Measurements from ENCODE around the gene RSRC1.
"Not testable (repeated sequence)": the region's sequence is repeated elsewhere in the genome, so short reads cannot be mapped to it uniquely, and the experiment has no call there.

RSRC1 gene

DNA sequence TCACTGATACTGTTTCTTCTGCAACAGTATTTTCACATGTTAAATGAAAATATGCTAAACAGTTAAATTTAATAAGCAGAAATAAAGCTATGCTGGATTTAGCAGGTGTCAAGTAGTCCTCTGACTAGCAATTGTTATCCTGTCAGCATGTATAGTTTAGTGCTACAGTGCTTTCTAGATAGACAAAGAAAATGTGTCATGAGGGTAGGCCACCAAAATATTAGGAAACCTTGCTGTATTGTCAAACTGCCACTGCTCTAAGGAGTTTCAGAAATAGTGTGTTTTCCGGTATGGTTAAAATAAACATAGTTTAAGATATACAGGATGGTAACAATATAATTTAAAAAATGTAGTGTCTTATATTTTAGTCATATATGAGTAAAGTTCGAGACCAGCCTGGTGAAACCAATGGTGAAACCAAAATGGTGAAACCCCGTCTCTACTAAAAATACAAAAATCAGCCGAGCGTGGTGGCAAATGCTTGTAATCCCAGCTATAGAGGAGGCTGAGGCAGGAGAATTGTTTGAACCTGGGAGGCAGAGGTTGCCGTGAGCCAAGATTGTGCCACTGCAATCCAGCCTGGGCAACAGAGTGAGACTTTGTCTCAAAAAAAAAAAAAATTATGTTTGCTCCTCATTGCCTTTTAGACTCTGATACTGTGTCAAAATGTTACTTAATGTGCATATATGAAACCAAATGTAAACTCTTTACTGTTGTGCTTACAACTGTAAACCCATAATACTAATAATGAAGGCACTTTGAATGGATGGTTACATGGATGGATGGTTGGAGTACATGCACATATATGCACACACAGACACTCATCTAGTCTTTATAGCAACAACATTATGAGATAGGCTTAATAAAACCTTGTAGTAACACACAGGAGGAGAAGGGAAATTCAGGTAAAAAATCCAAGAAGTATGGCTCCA is 204.8 kb downstream of the RSRC1 start:
- DNase-seq (ENCODE audit: low read depth in 3 of 3) = no peak

DNA sequence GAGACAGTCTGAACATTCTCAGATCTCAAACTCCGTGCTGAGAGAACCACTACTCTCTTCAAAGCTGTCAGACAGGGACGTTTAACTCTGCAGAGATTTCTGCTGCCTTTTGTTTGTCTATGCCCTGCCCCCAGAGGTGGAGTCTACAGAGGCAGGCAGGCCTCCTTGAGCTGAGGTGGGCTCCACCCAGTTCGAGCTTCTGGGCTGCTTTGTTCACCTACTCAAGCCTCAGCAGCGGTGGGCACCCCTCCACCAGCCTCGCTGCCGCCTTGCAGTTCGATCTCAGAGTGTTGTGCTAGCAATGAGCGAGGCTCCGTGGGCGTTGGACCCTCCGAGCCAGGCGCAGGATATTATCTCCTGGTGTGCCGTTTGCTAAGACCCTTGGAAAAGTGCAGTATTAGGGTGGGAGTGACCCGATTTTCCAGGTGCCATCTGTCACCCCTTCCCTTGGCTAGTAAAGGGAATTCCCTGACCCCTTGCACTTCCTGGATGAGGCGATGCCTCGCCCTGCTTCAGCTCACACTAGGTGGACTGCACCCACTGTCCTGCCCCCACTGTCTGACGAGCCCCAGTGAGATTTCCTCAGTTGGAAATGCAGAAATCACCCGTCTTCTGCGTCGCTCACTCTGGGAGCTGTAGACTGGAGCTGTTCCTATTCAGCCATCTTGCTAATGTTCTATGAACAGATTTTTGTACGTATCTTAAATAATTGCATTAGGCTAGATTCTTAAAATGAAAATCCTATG is 220.0 kb downstream of the RSRC1 start:
- DNase-seq (ENCODE audit: low read depth in 3 of 3) = not testable (repeated sequence)

DNA sequence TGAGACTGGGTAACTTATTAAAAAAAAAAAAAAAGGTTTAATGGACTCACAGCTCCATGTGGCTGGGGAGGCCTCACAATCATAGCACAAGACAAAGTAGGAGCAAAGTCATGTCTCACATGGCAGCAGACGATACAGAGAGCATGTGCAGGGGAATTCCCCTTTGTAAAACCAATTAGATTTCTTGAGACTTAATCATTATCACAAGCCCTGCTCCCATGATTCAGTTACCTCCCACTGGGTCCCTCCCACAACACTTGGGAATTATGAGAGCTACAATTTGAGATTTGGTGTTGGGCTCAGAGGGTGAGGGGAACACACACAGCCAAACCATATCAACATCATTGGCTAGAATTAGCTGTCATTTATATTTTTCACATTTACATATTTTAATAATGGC is 221.0 kb downstream of the RSRC1 start:
- DNase-seq (ENCODE audit: low read depth in 3 of 3) = no peak

DNA sequence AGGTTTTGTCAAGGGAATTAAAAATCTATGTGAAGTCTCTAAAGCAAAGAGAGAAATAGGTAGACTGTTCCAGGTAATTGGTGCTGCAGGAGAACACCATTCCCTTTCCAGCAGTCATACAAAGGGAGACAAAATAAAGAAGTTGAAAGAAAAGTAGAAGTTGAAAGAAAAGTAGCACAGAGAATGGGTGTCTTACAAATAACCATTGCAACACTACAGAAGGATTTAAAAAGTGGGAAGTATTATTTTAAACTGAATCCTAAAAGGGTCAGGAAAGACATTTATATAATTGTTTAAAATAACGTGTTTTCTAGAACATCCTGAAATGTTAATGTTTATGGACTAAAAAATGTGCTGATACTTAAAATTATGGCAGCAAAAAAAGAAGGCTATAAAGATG is 223.8 kb downstream of the RSRC1 start:
- no peak for DNase-seq (ENCODE audit: low read depth in 3 of 3)

DNA sequence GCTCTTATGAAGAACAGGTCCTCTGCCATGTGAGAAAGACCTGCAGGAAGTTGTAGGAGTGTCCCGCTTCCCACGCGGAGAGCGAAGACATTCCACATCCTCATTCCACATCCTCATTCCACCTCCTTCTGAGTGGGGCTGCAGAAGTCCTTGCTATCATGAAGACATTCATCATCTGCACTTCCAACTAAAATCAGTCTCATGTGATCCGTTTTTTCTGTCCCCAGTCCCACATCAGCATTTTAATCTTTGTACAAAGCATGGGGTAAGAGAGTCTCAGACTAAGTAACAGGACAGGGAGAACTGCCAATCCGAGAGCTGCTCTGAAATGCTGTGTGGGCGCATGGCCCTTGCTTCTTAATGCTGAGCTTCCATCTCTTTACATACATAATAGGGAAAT is 227.2 kb downstream of the RSRC1 start:
- no peak for DNase-seq (ENCODE audit: low read depth in 3 of 3)

DNA sequence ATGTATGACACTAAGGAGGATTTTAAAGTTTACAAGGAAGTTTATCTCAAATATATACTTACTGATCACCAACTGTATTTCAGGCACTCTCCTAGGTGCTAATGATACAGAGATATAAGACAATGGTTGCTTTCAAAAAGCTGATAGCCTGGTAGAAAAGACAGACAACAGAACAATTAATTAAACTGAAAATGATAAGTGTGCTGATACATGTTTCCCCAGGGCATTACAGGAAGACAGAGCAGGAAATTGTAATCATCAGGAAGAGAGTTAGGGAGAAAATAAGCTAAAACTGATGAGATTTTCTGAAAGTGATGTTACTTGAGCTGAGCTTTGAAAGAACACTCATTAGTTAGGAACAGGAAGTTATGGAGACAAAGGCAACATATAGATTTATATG is 229.7 kb downstream of the RSRC1 start:
- DNase-seq (ENCODE audit: low read depth in 3 of 3) = no peak

DNA sequence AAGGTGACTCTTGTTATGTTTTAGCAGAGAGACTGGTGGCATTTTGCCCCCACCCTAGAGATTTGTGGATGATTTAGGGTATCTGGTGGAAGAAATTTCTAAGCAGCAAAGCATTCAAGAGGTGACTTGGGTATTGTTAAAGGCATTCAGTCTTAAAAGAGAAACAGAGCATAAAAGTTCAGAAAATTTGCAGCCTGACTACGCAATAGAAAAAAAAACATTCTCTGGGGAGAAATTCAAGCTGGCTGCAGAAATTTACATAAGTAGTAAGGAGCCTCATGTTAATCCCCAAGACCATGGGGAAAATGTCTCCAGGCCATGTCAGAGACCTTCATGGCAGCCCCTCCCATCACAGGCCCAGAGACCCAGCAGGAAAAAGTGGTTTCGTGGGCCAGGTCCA is 231.1 kb downstream of the RSRC1 start:
- DNase-seq (ENCODE audit: low read depth in 3 of 3) = not testable (repeated sequence)

DNA sequence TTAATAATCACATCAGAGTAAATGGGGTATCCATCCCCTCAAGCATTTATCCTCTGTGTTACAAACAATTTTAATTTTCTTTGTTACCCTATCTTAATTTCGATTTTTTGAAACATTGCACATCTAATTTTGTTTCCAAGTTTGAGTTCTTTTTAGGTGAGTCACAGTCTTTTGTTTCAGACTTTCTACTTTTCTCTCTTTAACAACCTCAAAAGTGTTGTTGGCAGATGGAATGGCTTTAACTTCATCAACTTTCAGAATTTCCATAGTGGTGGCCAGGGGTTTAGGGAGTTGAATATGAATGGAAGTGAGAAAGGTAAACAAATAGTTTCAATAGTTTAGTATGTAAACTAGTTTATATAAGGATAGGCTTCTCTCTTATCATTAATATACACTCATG is 238.1 kb downstream of the RSRC1 start:
- DNase-seq (ENCODE audit: low read depth in 3 of 3) = no peak

DNA sequence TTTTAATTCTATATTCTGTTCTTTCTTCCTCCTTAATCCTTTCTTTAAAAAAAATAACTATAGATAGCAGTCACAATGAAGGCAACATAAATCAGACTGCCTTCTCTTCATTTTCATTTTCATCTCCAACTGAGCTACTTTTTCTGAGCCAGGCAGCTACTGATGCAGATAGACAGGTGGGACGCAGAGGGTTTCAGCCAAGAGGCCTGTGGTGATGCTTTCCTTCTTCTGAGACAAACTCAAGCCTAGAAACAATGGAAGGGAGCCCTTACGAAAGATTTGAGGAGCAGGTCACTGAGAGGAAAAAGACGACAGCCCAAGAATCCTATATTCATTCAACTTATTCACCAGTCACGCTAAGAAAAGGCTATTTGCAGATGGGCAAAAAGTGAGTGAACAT is 241.1 kb downstream of the RSRC1 start:
- no peak for DNase-seq (ENCODE audit: low read depth in 3 of 3)

DNA sequence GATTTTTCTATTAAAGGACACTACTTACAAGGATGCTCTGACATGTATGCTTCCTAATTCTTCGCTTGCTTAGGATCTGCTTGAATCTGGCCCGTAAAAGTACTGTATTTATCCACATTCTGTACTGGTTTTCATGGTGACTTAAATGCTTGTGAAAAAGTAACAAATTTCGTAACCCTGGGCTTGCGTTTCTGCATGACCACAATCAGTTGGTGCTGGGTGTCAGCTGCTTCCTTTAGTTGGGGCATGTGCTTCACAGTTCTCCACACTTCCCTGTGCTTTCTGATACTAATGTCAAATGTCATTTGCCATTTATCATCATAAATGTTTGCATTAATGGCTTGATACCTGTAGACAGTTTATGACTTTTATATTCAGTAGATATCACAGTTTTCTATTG is 242.7 kb downstream of the RSRC1 start:
- no peak for DNase-seq (ENCODE audit: low read depth in 3 of 3)

DNA sequence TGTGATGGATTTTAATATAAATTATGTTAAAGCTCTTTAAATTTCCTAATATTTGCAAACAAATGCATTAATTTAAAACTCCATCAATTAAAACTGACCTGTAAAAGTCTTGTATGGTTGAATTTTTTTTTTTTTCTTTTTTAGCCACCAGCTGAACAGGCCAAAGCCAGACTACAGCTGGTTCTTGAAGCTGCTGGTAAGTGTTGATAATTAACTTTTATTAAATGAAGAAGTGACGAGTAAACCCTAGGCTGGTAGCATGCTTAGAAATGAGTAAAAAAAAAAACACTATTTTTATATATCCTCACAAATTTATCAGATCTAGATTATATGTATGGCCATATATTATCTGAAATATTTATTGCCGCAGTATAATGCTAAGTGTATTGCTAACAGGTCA is 244.8 kb downstream of the RSRC1 start:
- DNase-seq (ENCODE audit: low read depth in 3 of 3) = no peak

DNA sequence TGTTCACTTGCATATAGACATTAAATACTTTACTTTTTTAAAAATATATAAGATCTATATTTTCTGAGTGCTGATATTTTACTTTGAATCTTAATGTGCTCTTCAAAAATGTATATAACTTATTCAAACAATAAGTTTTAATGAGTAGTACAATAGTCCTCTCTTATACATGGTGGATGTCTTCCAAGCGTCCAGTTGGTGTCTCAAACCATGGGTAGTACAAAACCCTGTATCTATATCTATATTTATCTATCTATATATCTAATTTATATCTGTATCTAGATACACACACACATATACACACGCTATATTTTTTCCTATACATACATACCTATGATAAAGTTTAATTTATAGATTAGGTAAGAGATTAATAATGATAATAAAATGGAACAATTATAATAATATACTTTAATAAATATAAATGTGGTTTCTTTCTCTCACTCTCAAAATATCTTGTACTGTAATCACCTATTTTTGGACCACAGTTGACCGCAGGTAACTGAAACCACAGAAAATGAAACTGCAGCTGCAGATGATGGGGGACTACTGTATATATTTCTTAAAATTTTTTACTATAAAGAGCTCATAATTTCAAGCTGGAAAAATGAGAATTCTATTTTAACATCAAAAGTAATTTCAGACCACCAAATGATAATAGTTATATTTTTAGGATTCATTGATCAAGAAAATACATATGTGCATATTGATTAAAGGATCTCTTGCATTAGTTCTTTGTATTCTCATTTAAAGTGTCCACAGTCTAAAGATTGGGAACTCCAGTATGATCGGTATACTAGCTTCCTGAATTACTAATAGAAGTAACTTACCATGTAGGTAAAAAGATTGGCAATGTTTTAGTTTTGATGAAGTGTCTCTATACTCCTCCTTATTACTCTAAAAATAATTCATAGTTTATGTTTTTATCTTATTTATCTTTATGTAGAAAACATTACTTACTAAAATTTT is 246.0 kb downstream of the RSRC1 start:
- no peak for DNase-seq (ENCODE audit: low read depth in 3 of 3)

DNA sequence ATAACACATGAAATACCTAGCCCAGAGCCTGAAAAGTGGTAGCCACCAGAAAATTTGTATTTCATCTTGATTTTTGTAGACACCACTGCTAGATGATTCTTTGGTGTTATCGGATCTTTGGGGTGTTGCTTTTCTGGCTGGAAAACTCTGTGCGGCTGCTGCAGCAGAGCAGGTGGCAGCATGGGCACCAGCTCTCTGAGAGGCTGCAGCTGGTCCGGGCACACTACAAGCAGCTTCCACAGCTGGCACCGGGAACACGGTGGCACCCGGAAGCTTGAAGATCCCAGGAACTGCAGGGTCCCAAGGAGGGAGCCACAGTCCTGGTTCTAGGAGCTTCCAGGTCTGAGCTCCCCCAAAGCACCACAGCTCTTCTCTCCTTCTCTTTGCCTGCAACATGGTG is 249.4 kb downstream of the RSRC1 start:
- no peak for DNase-seq (ENCODE audit: low read depth in 3 of 3)

DNA sequence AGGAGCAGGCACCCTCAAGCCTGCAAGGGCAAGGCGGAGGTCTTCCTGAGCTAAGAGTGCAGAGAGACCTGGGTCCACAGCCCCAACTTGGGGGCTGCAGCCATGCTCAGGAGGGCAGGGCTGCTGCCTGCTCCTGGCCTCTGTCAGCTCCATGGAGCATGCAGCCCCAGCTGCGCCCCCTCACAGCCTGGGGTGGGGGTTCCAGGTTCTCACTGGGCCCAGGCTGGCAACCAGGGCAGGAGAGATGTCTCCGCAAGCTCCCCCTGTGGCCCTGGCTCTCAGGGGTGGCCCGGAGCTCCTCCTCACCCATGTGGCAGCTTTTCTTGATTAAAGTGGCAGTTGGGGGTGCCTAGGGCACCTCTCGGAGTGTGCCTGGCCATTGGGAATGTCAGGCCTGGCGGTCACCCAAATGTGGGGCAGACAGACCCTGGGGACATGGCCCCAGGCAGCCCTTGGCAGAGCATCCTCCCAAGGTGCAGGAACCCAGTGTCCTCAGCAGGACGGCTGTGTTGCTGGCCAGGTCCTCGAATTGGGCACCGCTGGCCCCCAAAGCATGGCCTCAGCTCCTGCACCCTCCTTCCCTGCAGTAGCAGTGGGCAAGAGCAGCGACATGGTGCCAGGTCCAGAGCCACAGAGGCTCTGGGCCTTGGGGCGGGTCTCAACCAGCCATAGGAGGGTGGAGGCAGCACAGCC is 251.0 kb downstream of the RSRC1 start:
- DNase-seq (ENCODE audit: low read depth in 3 of 3) = no peak

DNA sequence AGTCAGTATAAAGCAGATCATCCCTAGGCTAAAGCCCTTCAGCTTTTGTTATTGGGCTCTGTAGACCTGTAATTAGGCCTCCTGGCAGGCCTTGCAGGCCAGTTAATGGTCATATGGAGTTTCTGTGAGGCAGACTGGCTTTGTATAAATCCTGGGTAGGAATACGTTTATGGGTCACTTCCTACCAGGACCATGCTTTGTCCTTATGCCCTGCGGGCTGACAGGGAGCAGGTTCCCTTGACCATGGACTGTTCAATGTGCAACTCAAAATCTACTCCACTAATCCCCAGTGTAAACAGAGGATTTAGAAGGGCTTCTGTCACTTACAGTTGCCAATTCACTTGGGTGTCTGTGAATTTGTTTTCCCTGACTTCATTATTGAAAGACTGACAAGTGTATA is 258.4 kb downstream of the RSRC1 start:
- DNase-seq (ENCODE audit: low read depth in 3 of 3) = no peak

DNA sequence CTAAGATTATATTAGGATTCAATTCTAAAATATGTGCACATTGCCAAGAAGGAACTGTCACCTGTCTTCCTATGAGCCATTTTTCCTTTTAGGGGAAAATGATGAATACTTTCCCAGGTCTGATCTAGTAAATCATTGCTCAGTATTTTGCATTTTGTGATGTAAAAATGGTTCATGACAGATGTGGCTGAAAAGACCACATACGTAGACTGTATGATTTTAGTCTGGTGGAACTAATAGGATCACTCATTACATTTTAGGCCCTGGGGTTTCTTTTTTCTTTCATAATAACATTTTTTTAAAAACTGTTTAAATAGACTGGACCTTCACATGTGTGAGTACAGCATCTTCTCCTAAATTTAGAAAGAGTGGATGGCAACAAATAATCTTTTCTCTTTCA is 259.4 kb downstream of the RSRC1 start:
- no peak for DNase-seq (ENCODE audit: low read depth in 3 of 3)

DNA sequence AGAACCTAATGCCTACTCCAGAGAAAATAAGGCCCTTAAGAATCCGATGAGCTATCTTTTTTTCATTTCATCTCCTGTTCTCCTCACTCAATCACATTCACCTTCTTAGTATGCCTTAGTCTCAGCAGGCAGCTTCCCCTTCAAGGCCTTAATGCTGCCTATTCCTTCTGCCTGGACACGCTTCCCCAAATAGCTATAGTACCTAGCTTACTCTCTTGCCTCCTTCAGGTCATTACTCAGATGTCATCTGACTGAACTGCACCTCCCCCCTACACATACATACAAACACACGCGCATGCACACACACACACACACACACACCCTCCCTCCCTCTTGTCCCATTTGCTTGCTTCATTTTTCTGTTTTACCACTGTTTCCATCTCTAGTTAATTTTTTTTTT is 269.6 kb downstream of the RSRC1 start:
- no peak for DNase-seq (ENCODE audit: low read depth in 3 of 3)

DNA sequence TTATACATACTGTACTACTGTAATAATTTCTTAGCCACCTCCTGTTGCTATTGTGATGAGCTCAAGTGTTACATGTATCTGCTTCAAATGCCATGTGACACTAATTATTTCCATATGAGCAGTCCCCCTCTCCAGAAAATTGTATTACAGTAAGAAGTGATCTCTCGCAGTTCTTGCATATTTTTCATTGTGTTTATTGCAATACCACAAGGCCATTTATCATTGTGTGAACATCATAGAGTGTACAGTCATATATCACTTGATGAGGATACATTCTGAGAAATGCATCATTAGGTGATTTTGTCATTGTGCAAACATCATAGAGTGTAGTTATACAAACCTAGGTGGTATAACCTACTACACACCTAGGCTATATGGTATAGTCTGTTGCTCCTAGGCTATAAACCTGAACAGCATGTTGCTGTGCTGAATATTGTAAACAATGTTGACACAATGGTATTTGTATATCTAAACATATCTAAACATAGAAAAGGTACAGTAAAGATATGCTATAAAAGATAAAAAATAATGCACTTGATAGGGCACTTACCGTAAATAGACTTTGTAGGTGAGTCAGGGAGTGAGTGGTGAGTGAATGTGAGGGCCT is 271.5 kb downstream of the RSRC1 start:
- no peak for DNase-seq (ENCODE audit: low read depth in 3 of 3)

DNA sequence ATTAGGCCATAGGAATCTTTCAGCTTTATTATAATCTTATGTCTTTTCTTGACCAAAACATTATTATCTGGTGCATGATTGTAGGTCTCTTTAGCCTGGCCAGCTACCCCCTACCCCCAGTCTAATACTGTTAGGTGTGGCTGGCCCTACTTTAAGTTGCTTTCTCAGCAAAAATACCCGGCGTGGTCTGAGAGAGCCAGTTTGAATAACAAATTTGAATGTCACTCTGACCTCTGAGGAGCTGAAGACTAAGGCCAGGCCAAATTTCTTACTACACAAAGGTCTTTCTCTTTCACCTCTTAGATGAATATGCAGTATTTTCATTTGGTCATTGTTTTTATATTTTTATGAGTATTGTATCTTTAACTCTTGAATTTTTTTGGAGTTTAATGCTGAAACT is 272.6 kb downstream of the RSRC1 start:
- no peak for DNase-seq (ENCODE audit: low read depth in 3 of 3)

DNA sequence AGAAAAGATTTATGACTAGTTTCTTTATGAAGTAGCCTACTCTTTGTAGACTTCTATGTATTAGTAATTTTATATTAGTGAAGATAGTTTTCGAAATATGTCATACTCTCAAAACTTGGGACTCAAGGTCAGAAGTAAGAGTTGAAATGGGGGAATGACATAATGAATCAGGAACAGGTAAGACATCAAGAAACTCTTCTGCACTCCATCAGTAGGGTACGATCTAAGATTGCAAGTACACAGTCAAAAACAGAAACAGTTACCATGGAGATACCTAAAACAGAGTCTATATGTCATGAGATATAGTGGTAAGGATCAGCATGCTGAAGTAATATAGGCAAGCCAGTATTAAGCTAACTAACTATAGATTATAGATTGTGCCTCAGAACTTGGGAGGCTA is 274.1 kb downstream of the RSRC1 start:
- DNase-seq (ENCODE audit: low read depth in 3 of 3) = no peak

DNA sequence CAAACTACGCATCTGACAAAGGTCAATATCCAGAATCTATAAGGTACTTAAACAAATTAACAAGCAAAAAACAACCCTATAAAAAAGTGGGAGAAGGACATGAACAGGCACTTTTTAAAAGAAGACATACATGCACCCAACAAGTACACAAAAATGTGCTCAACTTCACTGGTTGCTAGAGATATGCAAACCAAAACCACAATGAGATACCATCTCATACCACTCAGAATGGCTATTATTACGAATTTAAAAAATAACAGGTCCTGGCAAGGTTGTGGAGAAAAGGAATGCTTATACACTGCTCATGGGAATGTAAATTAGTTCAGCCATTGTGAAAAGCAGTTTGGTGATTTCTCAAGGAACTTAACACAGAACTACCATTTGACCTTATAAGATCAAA is 285.5 kb downstream of the RSRC1 start:
- DNase-seq (ENCODE audit: low read depth in 3 of 3) = no peak
